ENCODE data around the gene RAD51B.
A peak's percentile ranks its signal among the peaks of the same experiment; 100 is the strongest.
"Not testable (repeated sequence)": the region's sequence is repeated elsewhere in the genome, so short reads cannot be mapped to it uniquely, and the experiment has no call there.

RAD51B gene

DNA sequence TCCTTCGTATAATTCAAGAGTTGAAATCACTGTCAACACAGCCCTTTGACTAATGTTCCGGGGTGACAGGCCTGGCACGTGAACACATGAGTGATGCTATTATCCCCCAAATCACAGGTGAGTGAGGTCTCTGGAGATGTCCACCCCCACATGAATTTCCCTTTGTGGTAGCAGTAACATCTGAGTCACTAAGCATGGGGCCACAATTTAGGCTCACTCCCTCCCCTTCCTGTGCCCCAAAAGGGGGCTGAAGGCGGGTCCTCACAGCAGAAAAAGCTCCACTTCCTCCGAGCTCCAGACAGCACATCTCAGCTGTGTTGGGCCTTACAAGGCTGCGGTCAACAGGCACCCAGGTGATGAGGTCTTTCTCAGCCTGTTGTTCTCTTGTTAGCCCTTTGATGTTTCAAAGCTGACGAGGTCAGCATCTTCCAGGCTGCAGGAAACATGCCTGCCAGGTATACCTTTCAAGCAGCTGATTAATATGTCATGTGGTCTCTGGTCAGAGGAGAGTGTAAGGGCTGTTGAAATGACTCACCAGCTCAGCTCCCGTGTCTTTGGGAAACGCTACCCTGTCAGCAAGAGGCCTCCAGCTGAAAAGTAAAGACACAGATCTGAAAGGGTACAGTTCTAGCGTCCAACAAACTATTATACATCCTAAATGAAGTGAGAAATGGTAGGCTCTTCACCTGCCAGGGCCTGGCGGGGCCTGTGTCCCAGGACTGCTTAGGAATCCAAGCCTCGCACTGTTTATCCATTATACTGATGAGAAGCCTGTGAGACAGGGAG, 866.0 kb downstream of the RAD51B start:
- DNase-seq (ENCODE audit: low read depth in 3 of 3) = peak; percentile 49 to 74 (median 51)

- DNase-seq (ENCODE audit: low read depth in 3 of 3) = no peak
These were observed 866.6 kb downstream of the RAD51B start for GRCh38 chr14:68686205-68686465.

GRCh38 chr14:68686724-68687123, 867.1 kb downstream of the RAD51B start:
- DNase-seq (ENCODE audit: low read depth in 3 of 3) = no peak

GRCh38 chr14:68687746-68688145, 868.2 kb downstream of the RAD51B start:
- DNase-seq (ENCODE audit: low read depth in 3 of 3) = no peak

- no peak for DNase-seq (ENCODE audit: low read depth in 3 of 3)
These were observed 869.3 kb downstream of the RAD51B start for GRCh38 chr14:68688872-68689371.

DNA sequence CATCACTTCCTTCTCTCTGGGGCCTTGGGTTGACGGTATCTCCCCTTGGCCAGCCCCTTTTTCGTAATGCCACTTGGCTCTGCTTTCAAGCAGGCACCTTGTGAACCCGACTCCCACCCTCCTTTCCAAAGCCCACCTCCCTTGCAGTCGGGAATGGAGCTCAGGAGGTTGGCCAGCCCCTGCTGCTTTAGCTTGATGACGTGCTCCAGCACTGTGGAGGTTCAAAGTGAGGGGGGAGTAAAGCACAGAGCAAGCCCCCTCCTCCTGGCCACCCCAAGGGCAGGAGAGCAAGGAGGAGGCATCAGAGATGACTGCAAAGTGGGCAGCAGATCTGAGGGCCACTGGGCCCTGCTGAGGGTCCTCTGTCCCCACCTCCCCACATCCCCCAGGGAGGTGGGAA, 869.9 kb downstream of the RAD51B start:
- DNase-seq (ENCODE audit: low read depth in 3 of 3) = no peak

DNA sequence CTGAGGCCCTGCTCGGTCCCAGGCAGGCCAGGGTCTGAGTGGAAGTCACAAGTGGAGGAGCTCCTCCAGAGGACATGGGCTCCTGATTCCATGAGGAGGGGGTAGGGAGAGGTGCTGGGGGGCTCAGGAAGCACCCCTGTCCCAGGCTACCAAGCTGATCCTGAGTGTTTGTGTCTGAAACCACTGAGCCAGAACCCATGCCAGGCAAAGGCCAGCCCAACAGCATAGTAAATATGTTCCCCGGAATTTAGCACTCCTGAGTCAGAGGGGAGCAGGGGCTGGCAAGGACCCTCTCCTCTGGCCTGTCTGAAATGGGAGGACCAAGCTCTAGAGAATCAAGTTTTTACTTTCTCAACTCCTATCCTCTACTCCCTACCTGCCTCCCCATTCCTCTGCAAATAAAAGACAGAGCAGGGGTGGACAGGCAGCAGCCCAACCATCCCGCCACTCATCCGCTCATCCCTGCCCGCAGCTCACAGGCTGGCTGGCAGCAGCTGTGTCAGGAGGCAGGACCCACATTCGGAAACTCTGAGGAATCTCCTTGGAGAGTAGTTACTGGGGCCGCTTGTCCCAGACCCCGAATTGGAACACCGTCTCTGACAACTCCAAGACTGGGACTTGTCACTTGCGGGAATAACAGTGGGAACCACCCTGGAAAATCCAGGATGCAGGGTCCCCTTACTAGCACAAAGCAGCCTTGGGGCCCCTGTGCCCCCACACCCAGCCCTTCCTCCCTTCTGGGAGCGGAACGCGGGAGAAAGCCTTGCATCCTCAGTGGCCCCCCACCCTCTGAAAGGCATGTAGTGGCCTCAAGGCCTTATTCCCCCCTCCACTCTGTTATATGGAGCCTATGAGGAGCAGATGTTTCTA, 870.7 kb downstream of the RAD51B start:
- DNase-seq (ENCODE audit: low read depth in 3 of 3) = no peak

DNA sequence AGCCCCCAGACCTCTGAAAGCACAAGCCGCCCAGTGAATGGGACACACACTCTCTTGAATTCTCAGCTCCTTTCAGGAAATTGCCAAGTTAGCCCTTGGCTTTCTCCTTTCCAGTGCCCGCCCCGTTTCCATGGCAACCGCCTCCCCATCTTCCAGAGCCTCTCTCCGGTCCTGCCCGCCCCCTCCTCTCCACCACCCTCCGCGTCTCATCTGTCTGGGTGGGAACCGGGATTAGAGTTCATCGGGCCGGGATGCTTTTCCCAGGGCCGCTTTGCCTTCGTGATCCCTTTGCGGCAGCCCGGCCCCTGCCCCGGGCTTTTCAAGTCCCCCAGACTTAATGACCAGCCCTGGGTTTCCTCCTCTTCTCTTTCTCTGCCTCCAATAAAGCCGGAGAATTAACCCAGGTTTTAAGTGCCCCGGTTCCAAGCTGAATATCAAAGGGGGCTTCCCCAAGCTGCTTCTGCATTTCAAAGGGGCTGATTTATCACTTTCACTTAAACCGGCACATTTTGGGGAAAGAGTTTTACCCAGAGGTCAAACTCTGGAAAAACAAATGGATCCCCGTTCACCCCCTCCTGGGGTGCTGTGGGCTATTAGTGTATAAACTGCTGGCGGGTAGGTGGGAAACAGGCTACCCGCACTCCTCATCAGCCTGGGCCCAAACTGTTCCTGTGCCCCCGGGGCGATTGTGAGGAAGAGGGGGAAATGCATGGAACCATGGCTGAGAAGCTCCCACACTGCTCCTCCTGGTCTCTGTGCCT, 871.6 kb downstream of the RAD51B start:
- no peak for DNase-seq (ENCODE audit: low read depth in 3 of 3)

GRCh38 chr14:68691792-68692118, 872.2 kb downstream of the RAD51B start:
- no peak for DNase-seq (ENCODE audit: low read depth in 3 of 3)

GRCh38 chr14:68692216-68692615, 872.6 kb downstream of the RAD51B start:
- DNase-seq (ENCODE audit: low read depth in 3 of 3) = no peak

GRCh38 chr14:68692916-68693771, 873.6 kb downstream of the RAD51B start:
- DNase-seq (ENCODE audit: low read depth in 3 of 3) = no peak

DNA sequence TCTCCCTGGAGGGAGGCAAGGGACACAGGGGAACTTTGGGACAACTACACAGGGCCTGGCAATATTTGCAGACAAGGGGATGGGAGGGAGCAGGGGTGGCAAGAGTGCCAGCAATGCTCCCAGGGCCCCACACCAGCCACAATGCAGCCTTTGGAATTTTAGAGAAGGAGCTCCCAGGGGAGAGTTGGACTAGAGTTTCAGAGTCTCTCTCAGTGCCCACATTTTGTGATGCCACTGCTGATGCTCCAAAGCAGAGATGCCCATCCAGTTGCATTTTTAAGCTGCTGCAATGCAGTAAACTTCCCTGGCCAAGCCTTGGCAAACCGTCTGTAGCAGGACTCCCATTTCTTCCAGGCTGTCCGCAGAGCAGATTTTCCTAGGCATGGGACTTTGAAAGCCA, 874.3 kb downstream of the RAD51B start:
- no peak for DNase-seq (ENCODE audit: low read depth in 3 of 3)

- no peak for DNase-seq (ENCODE audit: low read depth in 3 of 3)
These were observed 875.1 kb downstream of the RAD51B start for GRCh38 chr14:68694516-68695235.

- peak in 1 of 3 experiments; percentile 34 for DNase-seq (ENCODE audit: low read depth in 3 of 3)
These were observed 875.8 kb downstream of the RAD51B start for GRCh38 chr14:68695326-68695768.

- DNase-seq (ENCODE audit: low read depth in 3 of 3) = no peak
These were observed 876.3 kb downstream of the RAD51B start for GRCh38 chr14:68695856-68696255.

DNA sequence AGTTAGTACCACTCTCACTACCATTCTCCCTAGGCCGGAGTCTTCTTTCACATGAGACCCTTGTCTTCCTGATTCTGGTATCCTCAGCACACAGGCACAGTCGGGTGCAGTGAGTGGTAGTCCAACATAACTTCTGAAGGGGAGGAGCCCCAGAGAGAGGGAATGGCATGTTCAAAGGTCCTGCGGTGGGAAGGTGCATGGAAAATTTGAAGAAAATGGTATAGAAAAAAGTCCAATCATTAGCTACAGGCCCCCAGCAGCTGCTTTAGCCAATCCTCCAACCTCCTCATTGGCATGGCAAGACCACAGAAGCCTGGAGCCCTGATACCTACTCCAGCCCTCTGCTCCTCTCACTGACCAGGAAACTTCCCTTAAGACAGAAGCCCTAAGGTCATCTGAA, 876.7 kb downstream of the RAD51B start:
- no peak for DNase-seq (ENCODE audit: low read depth in 3 of 3)

DNA sequence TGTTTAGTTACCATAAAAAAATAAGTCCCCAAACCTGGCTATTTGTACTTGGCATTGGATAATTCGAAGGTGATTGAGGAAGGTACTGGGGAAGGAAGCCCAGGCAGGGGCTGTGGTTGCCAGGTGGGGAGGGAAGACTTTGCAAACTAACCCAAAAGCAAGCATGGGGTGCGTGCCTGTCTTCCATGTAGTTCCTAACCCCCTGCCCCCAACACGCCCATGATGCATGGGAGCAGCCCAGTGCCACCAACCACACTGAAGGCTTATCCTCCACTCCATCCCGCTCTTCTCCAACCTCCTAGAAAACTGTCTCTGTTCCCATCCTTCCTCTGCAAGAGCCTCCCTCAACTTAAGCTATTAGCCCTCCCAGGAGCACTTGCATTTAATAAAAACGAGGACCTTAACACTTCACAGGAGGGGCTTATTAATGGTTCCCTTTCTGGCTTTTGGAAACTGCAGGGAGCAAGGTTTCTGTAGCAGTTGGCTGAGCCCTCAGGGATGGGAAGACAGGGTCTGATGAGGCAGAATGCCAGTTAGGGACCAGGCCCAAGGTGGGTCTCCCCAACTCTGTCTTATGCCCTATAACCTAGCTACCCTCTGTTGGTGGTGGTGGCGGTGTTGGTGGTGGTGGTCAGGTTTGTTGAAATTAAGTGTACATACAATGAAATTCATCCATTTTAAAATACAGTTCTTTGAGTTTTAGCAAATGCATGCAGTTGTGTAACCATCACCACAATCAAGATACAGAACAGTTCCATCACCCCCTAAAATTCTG, 877.3 kb downstream of the RAD51B start:
- no peak for DNase-seq (ENCODE audit: low read depth in 3 of 3)

DNA sequence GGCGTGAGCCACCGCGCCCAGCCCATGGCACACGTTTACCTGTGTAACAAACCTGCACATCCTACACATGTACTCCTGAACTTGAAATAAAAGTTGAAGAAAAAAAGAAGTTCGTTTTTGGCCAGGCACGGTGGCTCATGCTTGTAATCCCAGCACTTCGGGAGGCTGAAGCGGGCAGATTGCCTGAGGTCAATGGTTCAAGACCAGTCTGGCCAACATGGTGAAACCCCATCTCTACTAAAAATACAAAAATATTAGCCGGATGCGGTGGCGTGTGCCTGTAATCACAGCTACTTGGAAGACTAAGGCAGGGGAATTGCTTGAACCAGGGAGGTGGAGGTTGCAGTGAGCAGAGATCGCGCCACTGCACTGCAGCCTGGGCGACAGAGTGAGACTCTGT, 879.2 kb downstream of the RAD51B start:
- not testable (repeated sequence) for DNase-seq (ENCODE audit: low read depth in 3 of 3)

- DNase-seq (ENCODE audit: low read depth in 3 of 3) = no peak
These were observed 881.6 kb downstream of the RAD51B start for GRCh38 chr14:68701001-68701741.
